HG02840 (cell line): ENCODE data around the gene MAN2A1.

Experiments
- ATAC-seq: cut with Tn5 transposase; IDR thresholded peaks from one replicate; pipeline ENCODE4 v1.9.1; 2021; ENCODE audit warnings: mild to moderate bottlenecking, moderate library complexity, moderate number of reproducible peaks; ENCODE audit not compliant: unreplicated experiment, low FRiP score

The MAN2A1 gene

GRCh38 chr5:109898269-109899162 is 208.8 kb downstream of the MAN2A1 start:
- ATAC-seq, result no peak

DNA sequence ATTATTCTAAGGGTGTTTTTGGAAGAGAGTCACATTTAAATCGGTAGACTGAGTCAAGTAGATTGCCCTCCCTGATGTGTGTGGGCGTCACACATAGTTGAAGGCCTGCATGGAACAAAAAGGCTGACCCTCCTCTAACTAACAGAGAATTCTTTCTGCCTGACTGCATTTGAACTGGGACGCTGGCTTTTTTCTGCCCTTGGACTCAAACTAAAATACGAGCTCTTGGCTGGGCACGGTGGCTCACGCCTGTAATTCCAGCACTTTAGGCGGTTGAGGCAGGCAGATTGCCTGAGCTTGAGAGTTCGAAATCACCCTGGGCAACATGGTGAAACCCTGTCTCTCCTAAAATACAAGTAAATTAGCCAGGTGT is 209.4 kb downstream of the MAN2A1 start:
- no peak for ATAC-seq

- ATAC-seq, result no peak
Observed at GRCh38 chr5:109900461-109900860, 210.7 kb downstream of the MAN2A1 start.

DNA sequence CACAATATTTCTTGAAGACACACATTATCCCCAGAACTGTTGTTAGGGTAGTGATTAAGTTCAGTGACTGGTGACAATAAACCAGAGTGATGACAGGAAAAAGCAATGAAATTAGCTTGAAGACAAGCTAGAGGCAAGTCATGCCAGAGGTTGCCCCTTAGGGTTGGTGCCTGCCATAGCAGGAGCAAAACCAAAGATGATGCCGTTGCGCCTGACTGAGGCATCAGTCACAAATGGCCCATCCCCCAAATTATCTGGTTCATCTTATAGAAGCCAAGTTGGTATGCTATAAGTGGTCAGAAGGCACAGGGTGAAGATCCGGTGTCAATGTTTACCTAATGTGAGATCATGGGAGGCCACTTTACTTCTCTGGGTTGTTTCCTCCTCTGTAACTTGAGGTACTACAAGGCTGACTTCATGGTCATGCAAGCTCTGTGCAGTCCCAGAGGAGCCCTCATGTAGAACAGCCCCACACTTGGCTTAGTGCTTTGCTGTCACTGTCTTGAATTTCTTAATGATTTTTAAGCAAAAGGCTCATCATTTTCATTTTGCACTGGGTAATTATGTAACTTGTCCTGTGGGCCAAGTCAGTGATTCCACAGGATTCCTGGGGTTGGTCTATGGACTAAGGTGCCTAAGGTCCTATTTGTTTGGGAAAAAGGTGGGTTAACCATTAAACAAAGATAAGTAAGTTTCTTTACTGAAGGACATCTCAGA is 211.3 kb downstream of the MAN2A1 start:
- ATAC-seq, result no peak

DNA sequence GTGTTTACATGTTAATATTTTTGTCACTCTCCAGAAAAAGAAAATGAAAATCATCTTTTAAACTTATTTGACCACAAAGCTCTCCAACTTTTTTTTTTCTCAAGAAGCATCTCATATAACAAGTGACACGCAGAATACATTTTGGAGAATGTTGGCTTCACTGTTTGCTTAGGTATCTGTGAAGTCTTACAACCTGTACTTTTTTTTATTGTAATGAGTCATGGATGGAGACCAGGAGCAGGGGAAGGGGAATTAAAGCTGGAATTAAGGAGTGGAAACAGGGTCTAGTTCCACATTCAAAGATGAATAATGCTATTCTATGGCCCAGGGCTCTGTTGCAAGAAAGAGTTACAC is 211.9 kb downstream of the MAN2A1 start:
- ATAC-seq, result no peak

- ATAC-seq, result no peak
Observed at GRCh38 chr5:109903061-109903460, 213.3 kb downstream of the MAN2A1 start.

DNA sequence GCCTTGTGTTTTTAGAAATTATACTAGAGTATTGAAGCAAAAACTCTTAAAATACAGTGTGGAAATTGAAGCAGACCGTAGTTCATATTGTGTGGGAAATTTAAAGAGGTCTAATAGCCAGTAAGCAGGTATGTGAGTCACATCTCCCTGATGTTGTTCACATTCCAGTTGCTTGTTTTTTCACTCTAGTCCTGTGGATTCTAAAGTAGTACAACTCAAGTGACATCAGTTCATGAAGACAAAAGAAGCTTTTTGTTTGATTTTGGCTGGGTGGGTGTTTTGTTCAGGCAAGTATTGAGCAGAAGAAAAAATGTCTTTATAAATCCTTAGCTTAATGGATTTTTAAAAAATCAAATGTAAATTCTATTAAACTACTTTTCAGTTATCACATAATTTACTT is 216.2 kb downstream of the MAN2A1 start:
- ATAC-seq, result no peak

GRCh38 chr5:109907189-109907588 is 217.5 kb downstream of the MAN2A1 start:
- no peak for ATAC-seq

GRCh38 chr5:109907731-109908130 is 218.0 kb downstream of the MAN2A1 start:
- ATAC-seq, result no peak

DNA sequence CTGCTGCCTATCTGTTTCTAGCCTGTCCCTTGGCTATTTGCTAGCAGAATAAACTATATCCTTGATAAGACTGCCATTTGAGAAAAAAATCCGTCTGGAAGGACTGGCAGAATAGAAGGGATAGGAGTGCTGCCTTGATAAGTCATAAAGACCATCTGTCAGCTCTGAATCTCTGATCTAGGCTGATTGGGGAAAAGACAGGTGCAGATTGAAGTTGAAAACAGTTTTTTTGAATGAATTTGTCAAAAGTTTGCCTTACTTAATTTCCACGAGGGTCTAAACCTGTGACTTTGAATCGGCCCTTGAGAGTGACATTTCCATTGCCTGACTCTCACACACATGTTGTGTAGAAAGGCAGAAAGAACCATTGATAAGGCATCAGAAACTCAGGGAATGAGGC is 218.6 kb downstream of the MAN2A1 start:
- no peak for ATAC-seq

- ATAC-seq, result no peak
Observed at GRCh38 chr5:109910874-109911273, 221.1 kb downstream of the MAN2A1 start.

- ATAC-seq, result no peak
Observed at GRCh38 chr5:109911731-109912130, 222.0 kb downstream of the MAN2A1 start.

GRCh38 chr5:109914906-109915305 is 225.2 kb downstream of the MAN2A1 start:
- ATAC-seq, result no peak

- ATAC-seq, result no peak
Observed at GRCh38 chr5:109916481-109917153, 226.9 kb downstream of the MAN2A1 start.
